Amygdala (tissue), 56 donors: ENCODE data around the gene RAD51B.

Source experiments
- DNase-seq, 56 donors: peaks; one replicate each; lab custom pipeline; 2025; lab: John Stamatoyannopoulos, UW

The RAD51B gene

GRCh38 chr14:68477461-68478085 lies 658.0 kb downstream of the RAD51B start:
- no peak for DNase-seq

GRCh38 chr14:68479247-68479646 lies 659.7 kb downstream of the RAD51B start:
- no peak for DNase-seq

DNA sequence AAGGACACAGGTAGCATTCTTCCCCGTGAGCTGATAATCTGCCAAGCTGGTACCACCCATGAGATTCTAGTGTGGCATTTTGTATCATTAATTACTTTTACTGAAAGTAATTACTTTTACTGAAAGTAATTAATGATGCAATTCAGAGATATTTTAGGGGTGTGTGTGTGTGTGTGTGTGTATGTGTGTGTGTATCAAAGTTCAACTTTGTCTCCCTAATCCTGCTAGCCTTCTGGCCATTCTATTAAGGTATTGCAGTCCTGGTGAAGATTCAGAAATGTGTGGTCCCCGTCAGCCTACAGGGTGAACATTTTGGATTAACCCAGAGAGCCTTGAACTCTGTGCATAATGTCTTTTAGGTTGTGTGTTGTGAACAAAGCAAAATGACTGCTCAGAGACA lies 662.4 kb downstream of the RAD51B start:
- no peak for DNase-seq

- no peak for DNase-seq
Measured at GRCh38 chr14:68482772-68483395, 663.3 kb downstream of the RAD51B start.

DNA sequence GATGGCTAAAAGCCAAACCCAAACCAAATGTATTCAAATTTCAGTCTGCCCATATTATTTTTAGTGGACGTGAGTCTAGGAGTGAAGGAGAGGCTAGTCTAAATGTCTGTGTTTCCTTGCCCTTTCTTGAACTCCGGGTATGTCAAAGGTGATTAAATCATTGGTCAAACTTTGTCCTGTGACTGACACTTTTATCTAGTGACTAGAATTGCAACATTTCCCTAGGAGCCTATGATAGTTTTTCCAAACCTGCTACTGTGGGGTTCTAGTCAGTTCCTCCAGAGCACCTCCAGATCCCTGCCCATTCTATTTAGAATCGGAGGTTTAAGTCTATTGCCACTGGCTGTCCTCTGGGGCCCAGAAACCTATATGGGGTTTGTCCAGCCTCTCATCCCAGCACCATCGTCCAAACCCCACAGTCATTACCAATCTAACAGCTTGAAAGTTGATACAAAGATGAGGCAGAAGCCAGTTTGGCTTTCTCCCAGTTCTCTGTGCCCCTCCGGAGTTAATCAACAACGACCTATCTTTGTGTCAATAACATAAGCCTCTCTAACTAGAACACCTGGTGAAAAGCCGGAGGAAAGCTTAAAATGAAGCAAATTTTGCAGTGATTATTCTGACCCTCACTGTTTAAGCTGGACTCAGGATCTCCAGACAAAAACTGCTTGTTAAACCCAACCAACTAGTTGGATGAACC lies 666.6 kb downstream of the RAD51B start:
- no peak for DNase-seq

- no peak for DNase-seq
Measured at GRCh38 chr14:68486809-68487208, 667.2 kb downstream of the RAD51B start.

- no peak for DNase-seq
Measured at GRCh38 chr14:68487805-68488590, 668.4 kb downstream of the RAD51B start.

GRCh38 chr14:68491793-68492192 lies 672.2 kb downstream of the RAD51B start:
- no peak for DNase-seq

DNA sequence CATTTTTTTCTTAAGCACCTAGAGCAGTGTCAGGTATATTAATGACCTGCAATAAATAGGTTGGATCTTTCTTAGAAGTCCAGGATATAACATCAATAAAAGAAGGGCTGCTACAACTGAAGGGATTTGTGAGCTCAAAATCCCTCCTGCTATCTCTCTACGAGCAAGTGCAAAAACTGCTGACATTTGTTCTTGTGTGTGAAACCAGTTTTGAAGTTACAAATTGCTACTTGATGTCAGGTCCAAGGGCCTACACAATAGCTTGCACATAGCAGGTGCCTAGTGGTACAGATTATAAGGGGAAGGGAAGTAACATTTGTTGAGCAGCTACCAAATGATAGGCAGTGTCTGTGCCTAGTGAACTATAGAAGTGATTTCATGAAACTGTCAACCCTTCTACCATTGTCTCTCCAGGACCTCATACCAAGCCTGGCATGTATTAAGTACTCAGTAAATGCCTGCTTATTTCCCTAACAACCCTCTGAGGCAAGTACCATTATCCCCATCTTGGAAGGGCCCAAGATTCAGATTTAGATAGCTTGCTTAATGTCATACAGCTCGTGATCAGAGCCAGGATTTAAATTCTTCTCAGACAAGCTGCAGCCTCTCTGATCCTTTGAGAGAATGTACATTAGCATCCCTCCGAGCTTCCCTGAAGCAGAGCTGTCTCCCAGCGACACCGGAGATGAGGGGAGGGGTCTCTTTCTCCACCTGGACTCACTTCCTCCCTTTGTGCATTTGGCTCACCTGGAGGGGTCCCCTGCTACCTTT lies 673.0 kb downstream of the RAD51B start:
- DNase-seq: no peak

- DNase-seq: no peak
Measured at GRCh38 chr14:68493152-68493911, 673.8 kb downstream of the RAD51B start.

- no peak for DNase-seq
Measured at GRCh38 chr14:68495101-68496039, 675.8 kb downstream of the RAD51B start.

DNA sequence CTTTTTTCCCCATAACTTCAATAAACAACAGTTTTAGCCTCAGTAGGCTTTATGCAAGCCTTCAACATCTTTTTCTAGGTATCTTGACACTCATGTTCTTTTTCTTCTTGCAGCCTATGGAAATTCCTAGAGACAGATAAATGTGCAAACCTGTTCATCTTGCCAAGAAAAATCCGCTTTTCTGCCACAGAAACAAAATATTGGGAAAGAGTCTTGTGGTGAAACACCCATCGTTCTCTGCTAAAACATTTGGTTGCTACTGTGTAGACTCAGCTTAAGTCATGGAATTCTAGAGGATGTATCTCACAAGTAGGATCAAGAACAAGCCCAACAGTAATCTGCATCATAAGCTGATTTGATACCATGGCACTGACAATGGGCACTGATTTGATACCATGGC lies 677.4 kb downstream of the RAD51B start:
- DNase-seq: no peak

DNA sequence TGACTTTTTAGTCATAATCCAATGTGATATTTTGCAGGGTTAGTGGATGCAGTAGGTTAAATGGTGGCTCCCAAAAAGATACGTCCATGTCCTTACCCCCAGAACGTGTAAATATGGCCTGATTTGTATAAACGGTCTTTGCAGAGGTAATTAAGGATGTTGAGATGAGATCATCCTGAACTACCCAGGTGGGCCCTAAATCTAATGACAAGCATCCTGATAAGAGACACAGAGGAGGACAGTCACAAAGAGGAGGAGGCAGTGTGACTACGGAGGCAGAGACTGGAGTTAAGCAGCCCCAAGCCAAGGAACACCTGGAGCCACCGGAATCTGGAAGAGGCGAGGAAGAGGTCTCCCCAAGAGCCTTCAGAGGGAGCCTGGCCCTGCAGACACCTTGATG lies 679.9 kb downstream of the RAD51B start:
- DNase-seq: no peak

DNA sequence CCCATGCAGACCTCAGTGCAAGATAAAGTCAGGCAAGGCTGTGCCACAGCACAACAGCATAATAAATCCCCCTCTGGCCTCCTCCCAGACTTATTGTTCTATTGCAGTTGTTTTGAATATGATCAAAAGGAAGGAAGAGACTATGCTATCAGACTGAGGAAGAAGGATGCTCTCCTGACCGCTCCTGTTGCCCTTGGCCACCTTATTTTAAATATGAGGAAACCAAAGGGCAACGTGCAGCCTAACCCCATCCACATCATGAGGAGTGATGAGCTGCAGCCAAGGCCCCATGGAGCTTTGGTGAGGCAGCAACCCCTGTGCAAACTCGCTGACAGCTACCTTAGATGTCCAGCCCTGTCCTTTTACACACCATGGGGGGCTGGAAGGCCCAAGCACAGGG lies 681.6 kb downstream of the RAD51B start:
- DNase-seq: no peak

GRCh38 chr14:68501614-68502052 lies 682.1 kb downstream of the RAD51B start:
- DNase-seq: peak in 3 of 56 donors; percentile 6 to 31 (median 25)

DNA sequence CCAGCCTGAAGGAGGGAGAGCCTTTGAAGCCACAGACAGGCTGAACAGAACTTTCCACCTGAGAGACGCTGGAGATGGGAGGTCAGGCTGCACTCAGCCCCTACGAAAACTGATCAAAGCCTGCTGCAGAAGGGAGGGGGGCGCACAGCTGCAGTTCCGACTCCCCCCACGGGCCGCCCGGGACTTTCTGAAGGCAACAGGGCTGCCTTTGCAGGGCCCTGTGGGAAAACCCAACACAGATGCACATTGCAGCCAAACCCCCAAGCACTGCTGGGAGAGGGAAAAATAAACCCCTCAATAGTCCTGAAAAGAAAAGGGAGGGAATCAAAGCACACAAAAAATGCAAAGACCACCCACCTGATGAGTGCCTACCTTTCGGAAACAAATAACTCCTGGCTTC lies 682.7 kb downstream of the RAD51B start:
- DNase-seq: no peak

DNA sequence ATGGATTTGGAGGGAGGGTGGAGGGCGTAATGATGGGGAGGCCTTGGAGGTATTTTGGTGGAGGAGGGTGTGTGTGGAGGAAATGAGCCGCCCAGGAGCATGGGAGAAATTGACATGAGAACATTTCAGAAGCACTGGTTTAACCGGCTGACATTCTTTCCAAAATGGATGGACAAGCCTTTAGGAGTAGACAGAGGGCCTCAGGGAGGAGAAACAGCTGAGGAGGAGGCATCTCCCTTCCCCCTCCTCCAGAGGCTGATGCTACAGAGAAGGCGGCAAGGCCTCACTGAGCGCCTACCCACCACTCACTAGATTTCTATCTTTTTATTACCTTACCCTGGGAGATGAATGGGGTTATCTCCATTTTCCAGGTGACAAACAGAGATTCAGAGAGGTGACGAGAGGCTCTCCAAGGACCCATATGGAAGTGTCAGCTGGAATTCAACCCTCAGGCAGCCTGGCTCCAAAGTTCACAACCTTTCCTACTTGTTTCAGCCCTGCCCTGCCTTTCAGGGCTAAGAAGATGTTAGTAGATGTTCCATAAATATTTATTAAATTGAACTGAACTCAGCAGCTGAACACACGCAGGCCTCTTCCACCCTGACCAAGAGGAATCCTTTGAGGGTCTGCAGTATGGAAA lies 683.7 kb downstream of the RAD51B start:
- DNase-seq: no peak

- no peak for DNase-seq
Measured at GRCh38 chr14:68504861-68505260, 685.3 kb downstream of the RAD51B start.
